ENCODE results near the gene GNG13. TPM values are rescaled to one million over a fixed set of nuclear protein-coding genes. Genes with fewer than 3 reads are reported as not detected.
A peak's percentile ranks its signal among the peaks of the same experiment; 100 is the strongest.

The GNG13 gene
- total RNA-seq, 1 donor from 2014 or later = not detected

DNA sequence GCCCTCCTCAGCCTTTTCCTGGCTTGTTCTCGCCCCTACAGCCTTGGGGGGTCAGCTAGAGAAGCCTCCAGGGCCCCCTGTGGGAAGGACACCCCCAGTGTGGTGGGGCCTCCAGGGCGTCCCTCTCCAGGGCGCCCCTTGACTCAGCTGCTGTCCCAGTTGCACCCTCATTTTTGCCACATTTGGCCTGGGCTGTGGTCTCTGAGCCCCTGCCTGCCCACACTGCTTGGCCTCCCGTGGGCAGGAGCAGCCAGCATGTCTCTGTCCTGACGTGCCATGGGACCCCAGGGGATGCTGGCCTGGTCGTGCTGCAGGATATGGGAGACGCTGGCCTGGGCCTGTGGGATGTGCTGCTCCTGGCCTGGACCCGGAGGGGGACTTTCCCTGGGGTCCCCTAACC, 7.1 kb downstream of the GNG13 start:
- H3K4me3 ChIP-seq (ENCODE audit: low read depth, low read length) = no peak overlapping the region

DNA sequence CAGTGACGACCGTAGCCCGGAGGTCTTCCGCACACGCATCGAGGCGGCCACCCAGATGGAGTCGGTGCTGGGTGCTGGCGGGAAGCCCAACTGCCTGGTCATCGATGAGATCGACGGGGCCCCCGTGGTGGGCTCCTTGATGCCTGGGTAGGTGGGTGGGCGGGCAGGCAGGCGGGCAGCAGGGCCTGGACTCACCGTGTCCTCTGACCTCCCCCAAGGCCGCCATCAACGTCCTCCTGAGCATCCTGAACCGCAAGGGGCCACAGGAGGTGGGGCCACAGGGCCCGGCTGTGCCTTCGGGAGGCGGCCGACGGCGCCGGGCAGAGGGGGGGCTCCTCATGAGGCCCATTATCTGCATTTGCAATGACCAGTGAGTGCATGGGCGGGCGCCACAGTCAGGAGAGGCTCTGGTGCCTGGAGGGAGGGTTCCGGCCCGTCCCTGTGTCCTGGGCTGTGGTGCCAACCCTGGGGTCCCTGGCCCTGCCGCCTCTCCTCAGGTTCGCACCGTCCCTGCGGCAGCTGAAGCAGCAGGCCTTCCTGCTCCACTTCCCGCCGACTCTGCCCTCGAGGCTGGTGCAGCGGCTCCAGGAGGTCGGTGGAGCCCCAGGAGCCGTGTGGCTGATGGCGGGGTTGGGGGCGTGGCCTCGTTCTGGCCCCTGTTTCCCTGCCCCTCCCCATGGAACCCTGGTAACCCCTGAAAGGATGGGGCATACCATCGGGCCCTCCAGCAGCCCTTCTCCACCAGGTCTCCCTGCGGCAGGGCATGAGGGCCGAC, 8.1 kb downstream of the GNG13 start:
- TF ChIP-seq CTCF (conservative IDR thresholded peaks at IDR 0.05; ENCODE audit: low read depth, low read length) = no peak
- DNase-seq (ENCODE audit: low read depth) = no peak
- H3K4me3 ChIP-seq (ENCODE audit: low read depth, low read length) = no peak overlapping the region

More for the DNA sequence above, 7.1 kb downstream of the GNG13 start:
- no peak for TF ChIP-seq CTCF (conservative IDR thresholded peaks at IDR 0.05; ENCODE audit: low read depth, low read length)
- DNase-seq (ENCODE audit: low read depth) = no peak

GRCh38 chr16:791131-791530, 9.4 kb downstream of the GNG13 start:
- no peak for TF ChIP-seq CTCF (conservative IDR thresholded peaks at IDR 0.05; ENCODE audit: low read depth, low read length)
- DNase-seq (ENCODE audit: low read depth) = no peak

DNA sequence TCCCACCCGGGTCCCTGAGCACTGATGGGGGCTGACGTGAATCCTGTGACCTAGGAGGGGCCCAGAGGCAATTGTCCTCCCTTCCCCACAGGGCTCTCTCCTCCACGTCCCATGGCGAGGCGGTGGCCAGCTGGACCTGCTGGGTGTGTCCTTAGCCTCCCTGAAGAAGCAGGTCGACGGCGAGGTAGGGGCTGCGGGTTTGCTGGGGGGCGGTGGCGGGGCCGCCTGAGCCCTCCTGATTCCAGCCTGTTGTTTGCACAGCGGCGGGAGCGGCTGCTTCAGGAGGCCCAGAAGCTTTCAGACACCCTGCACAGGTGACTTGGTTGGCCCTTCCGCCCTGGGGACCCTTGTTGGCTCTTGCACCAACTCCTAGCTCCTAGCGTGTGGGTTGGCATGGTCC, 10.4 kb downstream of the GNG13 start:
- TF ChIP-seq CTCF (conservative IDR thresholded peaks at IDR 0.05; ENCODE audit: low read depth, low read length) = no peak
- H3K4me3 ChIP-seq (ENCODE audit: low read depth, low read length) = no peak overlapping the region
- DNase-seq (ENCODE audit: low read depth) = no peak

More at GRCh38 chr16:791131-791530, 9.4 kb downstream of the GNG13 start:
- no peak overlapping the region for H3K4me3 ChIP-seq (ENCODE audit: low read depth, low read length)

DNA sequence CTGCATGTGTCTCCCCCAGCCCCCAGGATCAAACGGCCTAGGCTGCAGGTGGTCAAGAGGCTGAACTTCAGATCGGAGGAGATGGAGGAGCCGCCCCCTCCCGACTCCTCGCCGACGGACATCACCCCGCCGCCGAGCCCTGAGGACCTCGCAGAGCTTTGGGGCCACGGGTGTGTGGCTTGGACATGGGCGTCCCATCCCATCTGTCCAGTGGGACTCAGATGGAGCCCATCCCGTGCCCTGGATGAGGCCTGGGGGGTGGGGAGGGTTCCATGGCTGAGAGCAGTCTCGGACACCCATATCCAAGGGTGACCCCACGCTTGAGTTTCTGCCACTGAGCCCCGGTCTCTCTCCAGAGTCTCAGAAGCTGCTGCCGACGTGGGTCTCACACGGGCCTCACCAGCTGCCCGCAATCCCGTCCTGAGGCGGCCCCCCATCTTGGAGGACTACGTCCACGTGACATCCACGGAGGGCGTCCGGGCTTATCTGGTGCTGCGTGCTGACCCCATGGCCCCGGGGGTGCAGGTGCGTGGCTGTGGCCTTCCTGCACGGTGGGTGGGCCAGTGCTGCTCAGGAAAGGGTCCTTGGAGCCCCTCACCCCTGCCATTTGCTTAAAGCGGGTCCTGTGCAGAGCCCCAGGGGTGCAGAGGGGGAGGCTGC, 11.2 kb downstream of the GNG13 start:
- no peak for DNase-seq (ENCODE audit: low read depth)
- no peak for TF ChIP-seq CTCF (conservative IDR thresholded peaks at IDR 0.05; ENCODE audit: low read depth, low read length)
- peak overlapping the region; percentile 81 for H3K4me3 ChIP-seq (ENCODE audit: low read depth, low read length)

- peak within 1 kb of the TSS; percentile 96 for H3K4me3 ChIP-seq (ENCODE audit: low read depth, low read length)
- TF ChIP-seq CTCF (conservative IDR thresholded peaks at IDR 0.05; ENCODE audit: low read depth, low read length) = no peak
- DNase-seq (ENCODE audit: low read depth) = no peak
Measured at GRCh38 chr16:788399-789126, 12.0 kb downstream of the GNG13 start, which contains the start of gene CHTF18. Gene CHTF18, plus strand, starts transcription at chr16:788620. Its CDS starts 65 bp downstream, at chr16:788685.
